Measurements from ENCODE around the gene EXOC2.
"Not testable (repeated sequence)": the region's sequence is repeated elsewhere in the genome, so short reads cannot be mapped to it uniquely, and the experiment has no call there.

The EXOC2 gene

DNA sequence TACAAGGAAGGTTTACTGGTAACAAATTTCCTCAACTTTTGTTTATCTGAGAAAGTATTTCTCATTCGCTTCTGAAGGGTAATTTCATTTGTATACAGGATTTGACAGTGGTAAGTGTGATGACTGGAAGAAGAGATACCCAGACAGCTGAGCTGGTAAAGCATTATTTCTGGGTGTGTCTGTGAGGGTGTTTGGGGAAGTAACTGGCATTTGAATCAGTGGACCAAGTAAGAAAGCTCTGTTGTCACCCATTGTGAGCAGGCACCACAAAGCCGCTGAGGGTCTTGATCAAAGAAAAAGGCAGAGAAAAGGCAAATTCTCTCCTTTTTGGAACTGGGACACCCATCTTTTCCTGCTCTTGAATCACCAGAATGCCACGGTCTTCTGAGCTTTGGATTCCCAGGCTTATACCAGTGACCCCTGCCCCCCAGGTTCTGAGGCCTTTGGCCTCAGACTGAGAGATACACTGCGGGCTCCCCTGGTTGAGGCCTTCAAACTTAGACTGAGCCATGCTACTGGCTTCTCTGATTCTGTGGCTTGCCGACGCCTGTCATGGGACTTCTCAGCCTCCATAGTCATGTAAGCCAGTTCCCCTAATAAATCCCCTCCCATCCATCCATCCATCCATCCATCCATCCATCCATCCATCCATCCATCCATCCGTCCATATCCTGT lies 25.5 kb downstream of the EXOC2 start:
- Histone ChIP-seq H3K79me2 (ENCODE audit: low read length) (0 out of 2 replicates have a peak, but pooled peaks cover 3% of the 10 kb centered on the region), H3K9me3 (ENCODE audit: insufficient read depth, low read length) (no peaks in the 10 kb centered on the region), H3K36me3 (replicated peaks; ENCODE audit: low read depth, low read length) (peaks cover 3% of the 10 kb centered on the region), H3K4me3 (ENCODE audit: low read length) (no peak overlapping the region), H3K9ac (ENCODE audit: low read length) (no peak overlapping the region), H4K20me1 (ENCODE audit: insufficient read depth, low read length) (no peaks in the 10 kb centered on the region), H3K4me2 (ENCODE audit: low read length) (no peak overlapping the region), H3K27ac (ENCODE audit: low read length) (no peak overlapping the region), H3K27me3 (ENCODE audit: low read depth, low read length) (no peaks in the 10 kb centered on the region), H3K4me1 (ENCODE audit: low read length) (no peaks in the 10 kb centered on the region), H2AFZ (ENCODE audit: low read depth, low read length) (no peak overlapping the region)
- TF ChIP-seq, protein P1, sequence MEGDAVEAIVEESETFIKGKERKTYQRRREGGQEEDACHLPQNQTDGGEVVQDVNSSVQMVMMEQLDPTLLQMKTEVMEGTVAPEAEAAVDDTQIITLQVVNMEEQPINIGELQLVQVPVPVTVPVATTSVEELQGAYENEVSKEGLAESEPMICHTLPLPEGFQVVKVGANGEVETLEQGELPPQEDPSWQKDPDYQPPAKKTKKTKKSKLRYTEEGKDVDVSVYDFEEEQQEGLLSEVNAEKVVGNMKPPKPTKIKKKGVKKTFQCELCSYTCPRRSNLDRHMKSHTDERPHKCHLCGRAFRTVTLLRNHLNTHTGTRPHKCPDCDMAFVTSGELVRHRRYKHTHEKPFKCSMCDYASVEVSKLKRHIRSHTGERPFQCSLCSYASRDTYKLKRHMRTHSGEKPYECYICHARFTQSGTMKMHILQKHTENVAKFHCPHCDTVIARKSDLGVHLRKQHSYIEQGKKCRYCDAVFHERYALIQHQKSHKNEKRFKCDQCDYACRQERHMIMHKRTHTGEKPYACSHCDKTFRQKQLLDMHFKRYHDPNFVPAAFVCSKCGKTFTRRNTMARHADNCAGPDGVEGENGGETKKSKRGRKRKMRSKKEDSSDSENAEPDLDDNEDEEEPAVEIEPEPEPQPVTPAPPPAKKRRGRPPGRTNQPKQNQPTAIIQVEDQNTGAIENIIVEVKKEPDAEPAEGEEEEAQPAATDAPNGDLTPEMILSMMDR (IDR thresholded peaks at IDR 0.05; ENCODE audit: low read depth, low read length) = no peak
- no peak for TF ChIP-seq EZH2phosphoT487 (IDR thresholded peaks at IDR 0.05; ENCODE audit: low read depth)

DNA sequence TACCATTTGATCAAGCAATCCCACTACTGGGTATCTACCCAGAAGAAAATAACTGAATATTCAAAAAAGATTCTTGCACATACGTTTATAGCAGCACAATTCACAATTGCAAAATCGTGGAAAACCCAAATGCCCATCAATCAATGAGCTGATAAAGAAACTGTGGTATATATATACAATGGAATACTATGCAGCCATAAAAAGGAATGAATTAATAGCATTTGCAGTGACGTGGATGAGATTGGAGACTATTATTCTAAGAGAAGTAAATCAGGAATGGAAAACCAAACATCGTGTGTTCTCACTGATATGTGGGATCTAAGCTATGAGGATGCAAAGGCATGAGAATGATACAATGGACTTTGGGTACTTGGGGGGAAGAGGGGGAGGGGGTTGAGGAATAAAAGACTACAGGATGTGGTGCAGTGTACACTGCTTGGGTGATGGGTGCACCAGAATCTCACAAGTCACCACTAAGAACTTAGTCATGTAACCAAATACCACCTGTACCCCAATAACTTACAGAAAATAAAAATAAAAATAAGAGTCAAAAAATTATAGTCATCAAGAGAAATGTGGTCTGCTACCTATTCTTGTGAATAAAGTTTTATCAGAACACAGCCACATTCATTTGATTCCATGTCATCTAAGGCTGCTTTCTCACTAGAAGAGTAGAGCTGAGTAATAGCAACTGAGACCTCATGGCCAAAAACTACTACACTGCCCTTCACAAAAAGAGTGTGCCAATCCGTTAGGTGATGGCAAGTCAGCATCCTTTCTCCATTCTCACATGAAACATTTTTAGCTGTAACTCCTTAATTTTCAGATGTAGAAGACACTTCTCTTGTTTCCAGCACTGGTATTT lies 27.3 kb downstream of the EXOC2 start:
- Histone ChIP-seq H2AFZ (ENCODE audit: low read depth, low read length) (no peak overlapping the region), H3K36me3 (replicated peaks; ENCODE audit: low read depth, low read length) (no peaks in the 10 kb centered on the region), H3K79me2 (ENCODE audit: low read length) (0 out of 2 replicates have a peak, but pooled peaks cover 3% of the 10 kb centered on the region), H3K27me3 (ENCODE audit: low read depth, low read length) (no peaks in the 10 kb centered on the region), H3K27ac (ENCODE audit: low read length) (no peak overlapping the region), H3K9me3 (ENCODE audit: insufficient read depth, low read length) (no peaks in the 10 kb centered on the region), H3K4me3 (ENCODE audit: low read length) (no peak overlapping the region), H4K20me1 (ENCODE audit: insufficient read depth, low read length) (no peaks in the 10 kb centered on the region), H3K9ac (ENCODE audit: low read length) (no peak overlapping the region), H3K4me1 (ENCODE audit: low read length) (no peaks in the 10 kb centered on the region), H3K4me2 (ENCODE audit: low read length) (no peak overlapping the region)
- TF ChIP-seq, protein P1 (IDR thresholded peaks at IDR 0.05; ENCODE audit: low read depth, low read length) = no peak
- TF ChIP-seq EZH2phosphoT487 (IDR thresholded peaks at IDR 0.05; ENCODE audit: low read depth) = no peak

DNA sequence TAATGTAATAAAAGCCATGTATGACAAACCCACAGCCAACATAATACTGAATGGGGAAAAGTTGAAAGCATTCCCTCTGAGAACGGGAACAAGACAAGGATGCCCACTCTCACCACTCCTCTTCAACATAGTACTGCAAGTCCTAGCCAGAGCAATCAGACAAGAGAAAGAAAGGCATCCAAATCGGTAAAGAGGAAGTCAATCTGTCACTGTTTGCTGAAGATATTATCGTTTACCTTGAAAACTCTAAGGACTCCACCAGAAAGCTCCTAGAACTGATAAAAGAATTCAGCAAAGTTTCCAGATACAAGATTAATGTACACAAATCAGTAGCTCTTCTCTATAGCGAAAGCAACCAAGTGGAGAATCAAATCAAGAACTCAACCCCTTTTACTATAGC lies 29.2 kb downstream of the EXOC2 start:
- H3K36me3 ChIP-seq (replicated peaks; ENCODE audit: low read depth, low read length); H3K9ac ChIP-seq (ENCODE audit: low read length); H3K4me2 ChIP-seq (ENCODE audit: low read length); H3K79me2 ChIP-seq (ENCODE audit: low read length); H3K4me3 ChIP-seq (ENCODE audit: low read length); H2AFZ ChIP-seq (ENCODE audit: low read depth, low read length); H3K9me3 ChIP-seq (ENCODE audit: insufficient read depth, low read length); H3K27me3 ChIP-seq (ENCODE audit: low read depth, low read length); H4K20me1 ChIP-seq (ENCODE audit: insufficient read depth, low read length); H3K27ac ChIP-seq (ENCODE audit: low read length); H3K4me1 ChIP-seq (ENCODE audit: low read length): not testable (repeated sequence)

DNA sequence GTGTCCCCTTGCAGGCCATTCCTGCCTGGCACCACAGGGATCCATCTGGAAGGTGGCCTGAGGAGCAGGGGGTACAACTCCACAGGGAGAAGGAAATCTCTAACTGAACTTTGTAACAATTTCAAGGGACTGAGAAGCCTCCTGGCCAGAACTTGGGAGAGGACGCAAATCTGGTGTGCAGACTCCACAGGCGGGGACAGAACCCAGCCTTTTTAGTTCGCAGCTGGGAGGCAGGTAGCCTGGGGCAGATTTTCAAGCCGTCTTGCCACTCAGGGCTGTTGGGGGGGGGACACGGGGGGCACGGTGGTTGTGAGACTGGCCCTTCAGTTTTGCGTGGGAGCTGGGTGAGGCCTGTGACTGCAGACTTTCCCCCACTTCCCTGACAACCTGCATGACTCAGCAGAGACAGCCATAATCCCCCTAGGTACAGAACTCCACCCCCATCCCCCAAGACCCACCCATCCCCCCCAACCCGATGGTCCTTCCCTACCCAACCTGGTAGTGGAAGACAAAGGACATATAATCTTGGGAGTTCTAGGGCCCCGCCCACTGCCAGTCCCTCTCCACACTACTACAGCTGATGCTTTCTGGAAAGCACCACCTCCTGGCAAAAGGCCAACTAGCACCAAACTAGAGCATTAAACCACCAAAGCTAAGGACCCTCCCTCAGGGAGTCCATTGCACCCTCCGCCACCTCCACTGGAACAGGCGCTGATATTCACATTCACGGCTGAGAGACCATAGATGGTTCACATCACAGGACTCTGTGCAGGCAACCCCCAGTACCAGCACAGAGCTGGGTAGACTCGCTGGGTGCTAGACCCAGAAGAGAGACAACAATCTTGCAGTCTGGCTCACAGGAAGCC lies 33.0 kb downstream of the EXOC2 start:
- TF ChIP-seq, protein P1 (IDR thresholded peaks at IDR 0.05; ENCODE audit: low read depth, low read length) = no peak
- no peak for TF ChIP-seq EZH2phosphoT487 (IDR thresholded peaks at IDR 0.05; ENCODE audit: low read depth)
- Histone ChIP-seq H2AFZ (ENCODE audit: low read depth, low read length) (no peak overlapping the region), H4K20me1 (ENCODE audit: insufficient read depth, low read length) (no peaks in the 10 kb centered on the region), H3K9me3 (ENCODE audit: insufficient read depth, low read length) (no peaks in the 10 kb centered on the region), H3K4me1 (ENCODE audit: low read length) (no peaks in the 10 kb centered on the region), H3K27me3 (ENCODE audit: low read depth, low read length) (no peaks in the 10 kb centered on the region), H3K79me2 (ENCODE audit: low read length) (peaks cover 8% of the 10 kb centered on the region; the same call in 1 of the 2 replicates), H3K27ac (ENCODE audit: low read length) (no peak overlapping the region), H3K9ac (ENCODE audit: low read length) (no peak overlapping the region), H3K4me2 (ENCODE audit: low read length) (no peak overlapping the region), H3K4me3 (ENCODE audit: low read length) (no peak overlapping the region), H3K36me3 (replicated peaks; ENCODE audit: low read depth, low read length) (no peaks in the 10 kb centered on the region)
